Stimulated activated memory B cell treated with anti-CD40 and anti-IgM and Interleukin-4, amounts not matched to agents 10 μg/mL and 1 μg/mL and 100 μg/mL, for 72 hours (primary cell): ENCODE measurements around the gene EIF2B5.
A peak's percentile ranks its signal among the peaks of the same experiment; 100 is the strongest.
"Not testable (repeated sequence)": the region's sequence is repeated elsewhere in the genome, so short reads cannot be mapped to it uniquely, and the experiment has no call there.

ENCODE experiments used
- ATAC-seq: fragments of 150-1000 bp; cut with Tn5 transposase; 2 replicates; pipeline ENCODE4 v1.10.0; 2021
- H3K27ac Mint-ChIP-seq: one replicate; pipeline ENCODE4 v1.8.0; 2022; ENCODE audit warnings: mild to moderate bottlenecking, mixed read lengths
- H3K27me3 Mint-ChIP-seq: one replicate; pipeline ENCODE4 v1.8.0; 2022; ENCODE audit warnings: mixed read lengths
- H3K36me3 Mint-ChIP-seq: one replicate; pipeline ENCODE4 v1.8.0; 2022; ENCODE audit warnings: mixed read lengths
- H3K4me1 Mint-ChIP-seq: one replicate; pipeline ENCODE4 v1.8.0; 2022; ENCODE audit warnings: mixed read lengths
- H3K4me3 Mint-ChIP-seq: one replicate; pipeline ENCODE4 v1.8.0; 2022; ENCODE audit warnings: mild to moderate bottlenecking, moderate library complexity, mixed read lengths
- H3K9me3 Mint-ChIP-seq: one replicate; pipeline ENCODE4 v1.8.0; 2022; ENCODE audit warnings: mixed read lengths

Gene EIF2B5

GRCh38 chr3:184134746-184135148, 411 bp upstream of the EIF2B5 start:
- H3K27ac Mint-ChIP-seq = peak overlapping the region; percentile 89
- no peaks in the 10 kb centered on the region for H3K9me3 Mint-ChIP-seq
- ATAC-seq = peak; percentile 62
- peak overlapping the region; percentile 86 for H3K4me3 Mint-ChIP-seq
- peaks cover 36% of the 10 kb centered on the region for H3K4me1 Mint-ChIP-seq
- H3K27me3 Mint-ChIP-seq = no peaks in the 10 kb centered on the region
- H3K36me3 Mint-ChIP-seq = peaks cover under 1% of the 10 kb centered on the region

GRCh38 chr3:184135911-184136260, 728 bp downstream of the EIF2B5 start:
- H3K4me1 Mint-ChIP-seq = peaks cover 36% of the 10 kb centered on the region
- peaks cover 11% of the 10 kb centered on the region for H3K36me3 Mint-ChIP-seq
- no peak for ATAC-seq
- H3K27ac Mint-ChIP-seq = peak overlapping the region; percentile 89
- H3K4me3 Mint-ChIP-seq = peak overlapping the region; percentile 86
- no peaks in the 10 kb centered on the region for H3K9me3 Mint-ChIP-seq
- H3K27me3 Mint-ChIP-seq = no peaks in the 10 kb centered on the region

DNA sequence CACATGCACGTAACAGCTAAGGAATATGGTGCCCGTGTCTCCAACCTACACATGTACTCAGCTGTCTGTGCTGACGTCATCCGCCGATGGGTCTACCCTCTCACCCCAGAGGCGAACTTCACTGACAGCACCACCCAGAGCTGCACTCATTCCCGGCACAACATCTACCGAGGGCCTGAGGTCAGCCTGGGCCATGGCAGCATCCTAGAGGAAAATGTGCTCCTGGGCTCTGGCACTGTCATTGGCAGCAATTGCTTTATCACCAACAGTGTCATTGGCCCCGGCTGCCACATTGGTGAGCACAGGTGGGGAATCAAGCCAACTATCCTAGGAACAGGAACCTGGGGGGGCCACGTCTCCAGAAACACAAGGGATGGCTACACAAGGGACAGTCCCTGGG, 5.3 kb downstream of the EIF2B5 start:
- Mint-ChIP-seq H3K36me3 (peaks cover 38% of the 10 kb centered on the region), H3K27ac (peak overlapping the region; percentile 22), H3K9me3 (no peaks in the 10 kb centered on the region), H3K4me3 (no peak overlapping the region), H3K27me3 (no peaks in the 10 kb centered on the region), H3K4me1 (peaks cover 45% of the 10 kb centered on the region)
- ATAC-seq = no peak

GRCh38 chr3:184142199-184142598, 7.0 kb downstream of the EIF2B5 start:
- Mint-ChIP-seq H3K36me3 (peaks cover 38% of the 10 kb centered on the region), H3K27ac (no peak overlapping the region), H3K27me3 (no peaks in the 10 kb centered on the region), H3K9me3 (no peaks in the 10 kb centered on the region), H3K4me3 (no peak overlapping the region), H3K4me1 (peaks cover 30% of the 10 kb centered on the region)
- ATAC-seq = no peak

GRCh38 chr3:184143327-184143726, 8.2 kb downstream of the EIF2B5 start:
- peak; percentile 74 for ATAC-seq
- no peak overlapping the region for H3K4me3 Mint-ChIP-seq
- no peaks in the 10 kb centered on the region for H3K27me3 Mint-ChIP-seq
- H3K9me3 Mint-ChIP-seq = no peaks in the 10 kb centered on the region
- peak overlapping the region; percentile 13 for H3K27ac Mint-ChIP-seq
- peaks cover 20% of the 10 kb centered on the region for H3K4me1 Mint-ChIP-seq
- peaks cover 38% of the 10 kb centered on the region for H3K36me3 Mint-ChIP-seq

DNA sequence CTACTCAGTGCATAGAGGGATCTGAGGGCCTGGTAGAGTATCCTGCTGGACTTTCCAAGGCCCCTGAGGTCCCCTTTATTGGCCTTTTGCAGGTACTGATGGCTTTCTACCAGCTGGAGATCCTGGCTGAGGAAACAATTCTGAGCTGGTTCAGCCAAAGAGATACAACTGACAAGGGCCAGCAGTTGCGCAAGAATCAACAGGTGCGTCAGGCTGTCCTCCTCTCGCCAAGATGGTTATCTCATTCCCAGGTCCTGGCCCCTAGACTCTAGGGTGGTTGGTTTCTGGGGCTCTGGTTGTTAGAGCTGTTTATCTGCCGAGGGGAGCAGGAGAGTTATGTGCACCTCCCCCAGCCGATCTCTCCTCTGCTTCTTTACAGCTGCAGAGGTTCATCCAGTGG, 9.3 kb downstream of the EIF2B5 start:
- H3K27ac Mint-ChIP-seq = no peak overlapping the region
- H3K36me3 Mint-ChIP-seq = peaks cover 38% of the 10 kb centered on the region

DNA sequence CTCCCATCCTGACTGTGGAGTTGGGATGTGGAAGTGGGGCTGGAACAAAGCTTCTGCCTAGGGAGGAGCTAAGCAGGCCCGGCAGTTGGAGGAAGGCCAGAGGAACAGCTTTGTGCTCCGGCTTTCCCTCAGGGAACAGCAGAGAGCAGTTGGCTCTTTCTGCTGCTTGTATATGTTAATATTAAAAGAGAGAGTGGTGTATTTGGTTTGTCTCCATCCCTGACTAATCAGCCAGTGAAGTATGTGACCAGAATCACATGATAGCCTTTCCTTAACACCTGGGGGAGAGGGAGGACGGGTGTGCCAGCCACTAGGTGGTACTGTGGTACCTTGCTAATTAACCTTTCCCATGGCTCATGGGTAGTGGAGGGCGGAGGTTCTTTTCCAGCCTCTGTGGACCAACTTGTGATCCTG, 10.0 kb downstream of the EIF2B5 start:
- no peaks in the 10 kb centered on the region for H3K27me3 Mint-ChIP-seq
- no peaks in the 10 kb centered on the region for H3K9me3 Mint-ChIP-seq
- ATAC-seq = peak; percentile 65
- peaks cover 34% of the 10 kb centered on the region for H3K36me3 Mint-ChIP-seq
- H3K27ac Mint-ChIP-seq = no peak overlapping the region
- H3K4me1 Mint-ChIP-seq = peaks cover 20% of the 10 kb centered on the region
- no peak overlapping the region for H3K4me3 Mint-ChIP-seq

More for the DNA sequence above, 9.3 kb downstream of the EIF2B5 start:
- H3K9me3 Mint-ChIP-seq = no peaks in the 10 kb centered on the region
- ATAC-seq = no peak
- no peak overlapping the region for H3K4me3 Mint-ChIP-seq
- peaks cover 20% of the 10 kb centered on the region for H3K4me1 Mint-ChIP-seq
- H3K27me3 Mint-ChIP-seq = no peaks in the 10 kb centered on the region

GRCh38 chr3:184145751-184146270, 10.7 kb downstream of the EIF2B5 start:
- Mint-ChIP-seq H3K4me3 (no peak overlapping the region), H3K27ac (no peak overlapping the region), H3K4me1 (peaks cover 20% of the 10 kb centered on the region), H3K36me3 (peaks cover 27% of the 10 kb centered on the region), H3K27me3 (no peaks in the 10 kb centered on the region), H3K9me3 (no peaks in the 10 kb centered on the region)
- no peak for ATAC-seq

DNA sequence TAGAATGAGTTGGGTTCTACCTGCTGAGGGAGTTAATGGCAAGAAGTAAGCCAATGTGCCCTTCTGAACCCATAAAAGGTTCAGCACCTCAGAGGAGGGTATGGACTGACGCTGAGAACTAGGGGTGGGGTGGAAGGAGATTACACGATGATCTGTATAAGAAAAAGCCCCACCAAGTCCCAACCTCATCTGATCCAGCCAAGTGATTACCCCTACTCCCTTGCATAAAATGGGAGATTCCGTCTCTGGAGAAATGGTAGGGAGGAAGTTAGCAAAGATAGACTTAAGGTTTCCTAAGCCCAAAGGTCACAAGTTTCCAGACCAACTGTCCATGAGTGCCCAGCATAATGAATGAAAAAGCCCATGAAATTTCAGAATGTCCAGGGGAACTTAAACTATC, 12.9 kb downstream of the EIF2B5 start:
- Mint-ChIP-seq H3K4me1 (peaks cover 14% of the 10 kb centered on the region), H3K27ac (no peak overlapping the region), H3K9me3 (no peaks in the 10 kb centered on the region), H3K36me3 (peaks cover 5% of the 10 kb centered on the region), H3K4me3 (no peak overlapping the region), H3K27me3 (no peaks in the 10 kb centered on the region)
- ATAC-seq = no peak

DNA sequence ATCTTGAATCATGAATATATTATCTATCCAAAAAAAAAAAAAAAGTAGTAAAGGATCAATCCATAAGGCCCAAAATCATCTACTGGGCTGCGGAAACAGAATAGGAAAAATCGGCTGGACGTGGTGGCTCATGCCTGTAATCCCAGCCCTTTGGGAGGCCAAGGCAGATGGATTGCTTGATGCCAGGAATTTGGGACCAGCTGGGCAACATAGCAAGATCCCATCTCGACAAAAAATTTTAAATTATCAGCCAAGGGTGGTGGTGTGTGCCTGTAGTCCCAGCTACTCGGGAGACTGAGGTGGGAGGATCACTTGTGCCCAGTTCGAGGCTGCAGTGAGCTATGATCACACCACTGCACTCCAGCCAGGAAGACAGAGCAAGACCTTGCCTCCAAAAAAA, 14.0 kb downstream of the EIF2B5 start:
- Mint-ChIP-seq H3K27ac (no peak overlapping the region), H3K36me3 (no peaks in the 10 kb centered on the region), H3K27me3 (no peaks in the 10 kb centered on the region), H3K9me3 (no peaks in the 10 kb centered on the region), H3K4me3 (no peak overlapping the region), H3K4me1 (peaks cover 9% of the 10 kb centered on the region)
- ATAC-seq = no peak

DNA sequence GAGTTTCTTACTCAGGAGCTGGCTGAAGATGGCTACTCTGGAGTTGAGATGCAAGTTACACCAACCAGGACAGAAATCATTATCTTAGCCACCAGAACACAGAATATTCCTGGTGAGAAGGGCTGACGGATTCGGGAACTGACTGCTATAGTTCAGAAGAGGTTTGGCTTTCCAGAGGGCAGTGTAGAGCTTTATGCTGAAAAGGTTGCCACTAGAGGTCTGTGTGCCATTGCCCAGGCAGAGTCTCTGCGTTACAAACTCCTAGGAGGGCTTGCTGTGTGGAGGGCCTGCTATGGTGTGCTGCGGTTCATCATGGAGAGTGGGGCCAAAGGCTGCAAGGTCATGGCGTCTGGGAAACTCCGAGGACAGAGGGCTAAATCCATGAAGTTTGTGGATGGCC, 14.6 kb downstream of the EIF2B5 start:
- H3K27ac Mint-ChIP-seq, ATAC-seq, H3K9me3 Mint-ChIP-seq, H3K4me3 Mint-ChIP-seq, H3K36me3 Mint-ChIP-seq, H3K4me1 Mint-ChIP-seq, H3K27me3 Mint-ChIP-seq: not testable (repeated sequence)

GRCh38 chr3:184154885-184155643, 19.9 kb downstream of the EIF2B5 start, which contains the start of gene DVL3:
Gene DVL3 (plus strand): TSS chr3:184155377. CDS start chr3:184155636, 259 bp downstream.
- Mint-ChIP-seq H3K27me3 (no peaks in the 10 kb centered on the region), H3K27ac (peak within 1 kb of the TSS; percentile 82), H3K36me3 (peaks cover under 1% of the 10 kb centered on the region), H3K4me3 (peak within 1 kb of the TSS; percentile 99), H3K4me1 (peaks cover 27% of the 10 kb centered on the region), H3K9me3 (no peaks in the 10 kb centered on the region)
- ATAC-seq = peak; percentile 88

DNA sequence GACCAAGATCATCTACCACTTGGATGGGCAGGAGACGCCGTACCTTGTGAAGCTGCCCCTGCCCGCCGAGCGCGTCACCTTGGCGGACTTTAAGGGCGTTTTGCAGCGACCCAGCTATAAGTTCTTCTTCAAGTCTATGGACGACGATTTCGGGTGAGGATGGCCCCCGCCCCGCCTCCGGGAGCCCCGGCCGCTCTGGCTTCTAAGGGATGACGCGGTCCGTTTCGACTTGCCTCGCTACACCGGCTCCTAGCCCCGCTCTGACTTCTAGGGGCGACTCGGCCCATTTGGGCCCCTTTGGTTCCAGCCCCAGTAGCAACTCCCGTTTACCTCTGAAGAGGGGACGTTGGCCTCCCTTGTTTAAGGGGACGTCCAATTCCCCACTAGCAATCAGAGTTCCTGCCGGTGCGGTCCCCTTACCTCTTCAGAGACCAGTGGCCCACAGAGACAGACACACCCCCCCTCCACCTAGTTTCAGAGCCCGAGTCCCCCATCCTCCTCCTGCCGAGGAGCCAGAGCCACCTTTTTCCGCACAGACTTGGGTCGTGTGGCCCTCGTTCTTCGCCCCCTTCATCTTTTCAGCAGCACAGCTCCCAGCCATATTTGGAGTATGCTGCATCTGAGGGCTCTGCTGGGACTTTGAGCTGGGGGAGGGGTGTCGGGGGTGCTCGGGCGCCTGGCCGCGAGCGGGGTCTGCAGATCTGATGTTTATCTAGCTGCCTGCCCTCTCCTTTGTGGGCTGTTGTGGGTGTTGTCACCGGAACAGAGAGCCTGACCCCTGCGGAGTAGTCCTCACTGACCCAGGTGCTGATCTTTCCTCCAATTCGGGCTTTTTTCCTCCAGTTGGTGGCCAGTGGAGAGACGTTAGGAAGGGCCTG, 20.7 kb downstream of the EIF2B5 start:
- Mint-ChIP-seq H3K4me1 (peaks cover 35% of the 10 kb centered on the region), H3K36me3 (peaks cover 5% of the 10 kb centered on the region), H3K9me3 (no peaks in the 10 kb centered on the region), H3K4me3 (peak overlapping the region; percentile 99), H3K27me3 (no peaks in the 10 kb centered on the region), H3K27ac (peak overlapping the region; percentile 82)
- ATAC-seq = peak; percentile 76

DNA sequence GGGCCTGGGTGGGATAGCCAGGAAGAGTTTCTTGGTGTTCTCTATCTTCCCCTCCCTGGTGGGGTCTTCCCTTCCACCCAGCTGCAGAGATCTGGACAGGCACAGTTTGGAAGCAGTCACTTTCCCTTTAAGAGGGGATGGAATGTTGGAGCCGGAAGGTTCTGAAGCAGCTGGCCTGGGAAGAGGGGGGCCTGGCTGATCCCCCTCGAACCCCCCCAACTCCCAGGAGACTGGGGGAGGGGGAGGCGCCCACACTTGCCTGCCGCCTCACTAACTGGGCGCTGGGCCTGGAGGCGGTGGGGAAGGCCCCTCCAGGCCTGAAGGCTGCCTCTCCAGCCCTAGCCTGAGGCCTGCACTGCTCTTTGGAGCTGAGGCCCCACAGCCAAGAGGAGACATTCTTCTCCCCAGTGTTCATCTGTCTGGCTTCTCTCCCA, 21.4 kb downstream of the EIF2B5 start:
- Mint-ChIP-seq H3K27me3 (no peaks in the 10 kb centered on the region), H3K27ac (peak overlapping the region; percentile 82), H3K9me3 (no peaks in the 10 kb centered on the region), H3K4me1 (peaks cover 39% of the 10 kb centered on the region), H3K4me3 (peak overlapping the region; percentile 99), H3K36me3 (peaks cover 8% of the 10 kb centered on the region)
- no peak for ATAC-seq

- Mint-ChIP-seq H3K27me3 (no peaks in the 10 kb centered on the region), H3K36me3 (peaks cover 11% of the 10 kb centered on the region), H3K4me3 (peak overlapping the region; percentile 99), H3K27ac (peak overlapping the region; percentile 82), H3K4me1 (peaks cover 41% of the 10 kb centered on the region), H3K9me3 (no peaks in the 10 kb centered on the region)
- no peak for ATAC-seq
Measured at GRCh38 chr3:184157206-184157605, 22.0 kb downstream of the EIF2B5 start.
